Limb (tissue), 2 donors: ENCODE results near the gene SND1.

Source experiments
- DNase-seq, 2 donors: peaks; one replicate each; pipeline ENCODE4 v3.0.0-alpha.2; 2016; ENCODE audit errors: extremely low spot score in 2 of 2

The SND1 gene

GRCh38 chr7:127904670-127904985 lies 252.6 kb downstream of the SND1 start:
- no peak for DNase-seq

- no peak for DNase-seq
Observed at GRCh38 chr7:127905021-127905420, 253.0 kb downstream of the SND1 start.

GRCh38 chr7:127905491-127906330 lies 253.7 kb downstream of the SND1 start:
- no peak for DNase-seq

GRCh38 chr7:127907110-127908040 lies 255.4 kb downstream of the SND1 start:
- no peak for DNase-seq

DNA sequence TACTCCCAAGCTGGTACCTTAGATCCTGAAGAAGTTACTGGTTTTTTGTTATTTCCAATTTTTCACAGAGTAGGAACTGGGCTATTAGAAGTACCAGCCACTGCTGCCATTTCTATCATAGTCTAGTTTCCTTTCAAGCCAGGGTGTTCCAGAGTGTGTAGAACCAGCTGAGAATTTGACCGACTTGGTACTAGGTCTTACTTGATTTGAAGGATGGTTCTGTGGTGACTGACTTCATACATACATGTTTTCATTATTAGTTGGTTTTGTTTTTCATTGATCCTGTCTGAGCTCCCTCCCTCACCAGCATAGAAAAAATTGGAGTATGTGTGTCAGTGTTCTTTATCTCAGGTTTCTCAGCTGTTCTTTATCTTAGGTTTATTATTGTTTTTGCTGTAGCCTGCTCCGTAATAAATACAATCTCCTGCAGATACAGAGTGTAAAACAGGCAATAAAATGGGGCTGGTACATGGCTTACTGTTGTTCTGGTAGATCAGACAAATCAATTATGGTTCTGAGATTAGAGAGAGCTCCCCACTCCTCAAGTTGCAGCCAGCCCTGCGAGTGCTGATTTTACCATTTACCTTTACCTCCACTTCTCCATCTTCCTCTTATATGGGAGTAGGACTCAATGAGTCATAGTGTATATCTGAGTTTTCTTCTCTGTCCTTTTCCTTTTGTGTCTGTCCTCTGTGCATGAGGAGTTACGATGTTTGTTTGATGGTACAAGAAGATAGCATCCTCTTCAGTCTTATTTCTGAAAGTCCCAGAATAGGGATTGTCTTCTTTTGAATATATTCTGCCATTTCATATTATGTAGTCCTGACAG lies 256.6 kb downstream of the SND1 start:
- DNase-seq, result no peak

DNA sequence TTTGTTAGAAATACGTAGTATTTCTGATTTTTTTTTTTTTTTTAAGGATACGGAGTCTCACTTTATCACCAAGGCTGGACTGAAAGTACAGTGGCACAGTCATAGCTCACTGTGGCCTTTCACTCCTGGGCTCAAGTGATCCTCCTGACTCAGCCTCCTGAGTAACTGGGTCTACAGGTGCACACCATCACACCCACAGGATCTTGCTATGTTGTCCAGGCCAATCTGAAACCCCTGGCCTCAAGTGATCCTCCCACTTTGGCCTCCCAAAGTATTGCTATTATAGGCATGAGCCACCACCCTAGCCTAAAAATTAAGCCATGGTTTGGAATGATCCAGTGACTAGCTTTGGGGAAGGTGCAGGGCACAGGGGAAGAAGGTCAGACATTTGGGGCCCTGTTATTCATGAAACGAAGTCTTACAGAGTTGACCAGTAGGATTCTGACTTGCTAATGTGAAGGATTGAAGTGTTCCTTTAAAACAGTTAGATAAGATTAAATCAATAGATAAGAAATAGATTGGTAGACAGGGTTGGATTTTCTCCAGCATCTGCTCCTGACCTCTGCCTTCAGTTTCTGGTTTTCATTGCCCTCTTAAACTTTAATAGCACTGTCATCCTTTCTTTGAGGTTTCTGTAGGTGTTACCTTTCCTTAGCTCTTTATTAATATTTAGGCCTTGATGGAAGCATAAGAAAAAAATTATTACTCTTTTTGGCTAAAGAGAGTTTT lies 257.6 kb downstream of the SND1 start:
- DNase-seq, result no peak

DNA sequence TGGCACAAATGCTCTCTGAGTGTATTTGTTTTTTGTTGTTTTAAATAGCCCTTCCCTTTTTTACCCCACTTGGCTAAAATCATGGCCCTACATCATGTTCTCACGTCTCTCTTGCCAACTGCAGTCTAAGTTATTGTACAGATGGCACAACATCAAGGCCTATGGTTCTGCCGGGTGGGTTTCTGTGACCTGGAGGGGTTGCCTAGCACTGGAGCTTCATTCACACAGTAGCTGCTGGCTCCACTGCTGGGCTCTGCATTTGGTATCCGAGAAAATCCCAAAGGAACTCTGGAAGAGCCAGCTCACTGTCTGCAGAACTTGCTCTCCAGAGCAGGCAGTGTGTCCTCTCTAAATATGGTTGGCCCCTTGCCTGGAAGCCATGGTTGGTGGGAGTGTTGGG lies 258.7 kb downstream of the SND1 start:
- DNase-seq, result no peak

GRCh38 chr7:127911968-127912511 lies 260.0 kb downstream of the SND1 start:
- DNase-seq, result no peak

- no peak for DNase-seq
Observed at GRCh38 chr7:127912901-127913300, 260.9 kb downstream of the SND1 start.

DNA sequence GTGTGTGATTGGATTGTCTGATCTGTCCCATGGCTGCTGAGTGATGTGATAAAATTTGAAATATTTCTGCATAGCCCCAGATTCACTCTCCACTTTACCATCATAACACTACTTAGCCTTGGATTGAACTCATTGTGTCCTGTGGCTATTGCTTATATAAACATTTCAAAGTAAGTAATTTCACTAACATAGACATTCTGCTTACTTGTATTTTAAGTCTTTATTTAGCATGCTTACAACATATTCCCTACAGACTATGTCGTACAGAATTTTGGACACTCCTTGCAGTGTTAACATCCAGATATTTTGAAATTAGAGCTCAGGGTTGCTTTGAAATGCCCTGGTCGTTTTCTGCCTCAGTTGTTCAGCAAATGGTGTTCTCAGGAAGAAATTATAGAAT lies 261.7 kb downstream of the SND1 start:
- DNase-seq, result no peak

DNA sequence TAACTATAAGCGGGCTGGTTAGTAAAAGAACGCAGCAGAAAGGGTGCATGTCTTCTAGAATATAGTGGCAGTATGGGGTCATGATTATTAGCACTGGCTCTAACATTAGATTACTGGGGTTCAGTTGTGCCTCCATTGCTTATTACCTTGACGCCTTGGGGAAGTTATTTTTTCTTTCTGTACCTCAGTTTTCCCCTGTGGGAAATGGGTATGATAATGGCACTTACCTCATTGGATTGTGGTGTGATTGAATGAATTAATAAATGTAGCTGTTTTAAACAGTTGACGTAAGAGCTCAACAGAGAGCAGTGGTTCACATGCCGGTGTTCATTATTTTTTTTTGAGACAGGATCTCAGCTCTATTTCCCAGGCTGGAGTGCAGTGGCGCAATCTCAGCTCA lies 262.7 kb downstream of the SND1 start:
- no peak for DNase-seq

DNA sequence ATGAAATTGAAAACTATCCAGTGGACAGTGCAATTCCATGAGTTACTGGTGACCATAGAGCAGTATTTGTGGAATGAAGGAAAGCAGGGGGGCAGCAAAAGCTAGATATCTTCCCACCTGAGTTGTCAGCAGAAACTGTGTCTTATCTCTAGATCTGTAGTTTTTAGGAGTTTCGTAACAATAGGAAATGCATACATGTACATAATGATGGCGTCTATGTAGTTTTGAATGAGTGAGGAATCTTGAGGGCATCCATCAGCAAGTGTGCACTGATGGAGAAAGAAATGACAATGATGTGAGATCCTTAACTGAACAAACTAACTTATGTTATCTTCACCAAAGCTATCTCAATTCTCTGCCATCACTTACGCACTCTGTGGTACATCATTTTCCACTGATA lies 264.7 kb downstream of the SND1 start:
- no peak for DNase-seq

- DNase-seq, result no peak
Observed at GRCh38 chr7:127918130-127918529, 266.1 kb downstream of the SND1 start.

GRCh38 chr7:127920787-127921438 lies 268.9 kb downstream of the SND1 start:
- DNase-seq, result no peak

GRCh38 chr7:127922656-127923055 lies 270.7 kb downstream of the SND1 start:
- DNase-seq, result no peak

GRCh38 chr7:127924874-127925273 lies 272.9 kb downstream of the SND1 start:
- DNase-seq, result no peak

GRCh38 chr7:127927348-127927696 lies 275.3 kb downstream of the SND1 start:
- no peak for DNase-seq

GRCh38 chr7:127928222-127928621 lies 276.2 kb downstream of the SND1 start:
- no peak for DNase-seq

DNA sequence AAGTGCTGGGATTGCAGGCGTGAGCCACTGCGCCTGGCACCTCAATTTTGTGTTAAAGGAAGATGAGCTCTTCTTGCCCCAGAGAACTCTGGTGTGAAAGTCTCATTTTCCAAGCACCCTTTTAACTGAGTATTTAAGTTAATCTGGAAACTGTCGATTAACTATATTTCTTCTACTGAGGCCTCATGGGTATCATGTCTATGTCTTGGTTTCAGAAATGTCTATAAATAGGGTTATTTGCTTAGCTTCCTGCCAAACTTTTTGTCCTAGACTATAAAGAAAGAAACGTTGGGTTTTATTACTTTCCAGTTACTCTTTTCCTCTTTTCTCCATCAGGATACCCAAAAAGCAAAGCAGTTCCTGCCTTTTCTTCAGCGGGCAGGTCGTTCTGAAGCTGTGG lies 276.9 kb downstream of the SND1 start:
- DNase-seq, result no peak
